SJCRH30 (cell line): ENCODE results near the gene APOF. TPM values are rescaled to one million over a fixed set of nuclear protein-coding genes. Genes with fewer than 3 reads are reported as not detected.
A peak's percentile ranks its signal among the peaks of the same experiment; 100 is the strongest.

Experiments
- DNase-seq, 2 experiments: peaks; one replicate each; pipeline ENCODE4 v3.0.0-alpha.2; 2015 to 2020
- H3K27ac ChIP-seq: fragments of 250-450 bp; sonication (Bioruptor Pico); 2 replicates; pipeline ENCODE4 v1.5.1; 2020; ENCODE audit warnings: mild to moderate bottlenecking, moderate library complexity
- H3K27me3 ChIP-seq: fragments of 250-450 bp; sonication (Bioruptor Pico); 2 replicates; pipeline ENCODE4 v1.5.1; 2020; ENCODE audit warnings: mild to moderate bottlenecking, moderate library complexity
- H3K36me3 ChIP-seq: fragments of 250-450 bp; sonication (Bioruptor Pico); 2 replicates; pipeline ENCODE4 v1.5.1; 2020; ENCODE audit warnings: mild to moderate bottlenecking, moderate library complexity
- H3K4me1 ChIP-seq: fragments of 250-450 bp; sonication (Bioruptor Pico); 2 replicates; pipeline ENCODE4 v1.5.1; 2020; ENCODE audit warnings: mild to moderate bottlenecking, moderate library complexity
- H3K4me3 ChIP-seq: fragments of 250-450 bp; sonication (Bioruptor Pico); 2 replicates; pipeline ENCODE4 v1.5.1; 2020; ENCODE audit warnings: mild to moderate bottlenecking, moderate library complexity
- H3K9me3 ChIP-seq: fragments of 250-450 bp; sonication (Bioruptor Pico); replicated peaks from 2 replicates; pipeline ENCODE4 v1.5.1; 2020; ENCODE audit warnings: mild to moderate bottlenecking, moderate library complexity
- total RNA-seq: library from RNA; depleted of rRNA; stranded (reverse); fragments of >200 nt; shearing (Covaris generic); gene quantifications from 2 replicates; pipeline ENCODE4 v1.2.3, GENCODE V29; 2014

Gene APOF
- total RNA-seq, 1 experiment from 2014 or later = not detected

DNA sequence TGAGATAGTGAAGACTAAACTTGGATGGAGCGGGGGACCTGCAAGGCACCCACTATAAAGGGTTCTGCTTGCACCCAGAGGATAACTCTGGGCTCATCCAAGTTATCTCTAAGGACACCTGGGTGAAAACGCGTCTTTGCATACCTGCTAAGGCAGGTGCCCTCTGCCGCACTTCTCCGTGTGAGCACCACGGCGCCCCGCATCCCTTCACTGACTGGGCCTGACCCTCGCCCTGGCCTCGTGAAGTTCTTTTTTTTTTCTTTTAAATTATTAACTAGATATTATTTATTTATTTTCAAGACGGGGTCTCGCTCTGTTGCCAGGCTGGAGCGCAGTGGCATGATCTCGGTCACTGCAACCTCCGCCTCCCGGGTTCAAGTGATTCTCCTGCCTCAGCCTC is 20.0 kb upstream of the APOF start:
- Histone ChIP-seq H3K9me3 (no peaks in the 10 kb centered on the region), H3K27ac (no peak overlapping the region), H3K4me1 (peaks cover 5% of the 10 kb centered on the region; the same call in 1 of the 2 replicates), H3K4me3 (no peak overlapping the region), H3K27me3 (no peaks in the 10 kb centered on the region), H3K36me3 (no peaks in the 10 kb centered on the region)
- DNase-seq = no peak

DNA sequence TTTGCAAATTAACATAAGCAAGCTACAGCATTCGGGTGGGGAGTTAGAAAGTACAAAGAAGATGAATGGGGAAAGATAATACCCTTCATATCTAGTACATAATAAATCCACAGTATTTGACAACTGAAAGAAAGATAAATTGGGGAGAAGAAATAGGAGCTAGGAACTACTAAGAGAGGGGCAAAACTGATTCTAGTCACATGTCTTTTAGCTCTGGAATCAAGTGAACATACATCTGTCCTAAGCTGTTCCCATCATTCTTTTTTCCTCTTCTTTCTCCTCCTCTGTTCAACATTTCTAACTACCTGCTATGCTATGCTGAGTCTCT is 15.3 kb upstream of the APOF start:
- H3K27ac ChIP-seq = no peak overlapping the region
- H3K27me3 ChIP-seq = 0 out of 2 replicates have a peak, but pooled peaks cover 11% of the 10 kb centered on the region
- H3K9me3 ChIP-seq = no peaks in the 10 kb centered on the region
- DNase-seq = no peak
- no peaks in the 10 kb centered on the region for H3K4me1 ChIP-seq
- no peaks in the 10 kb centered on the region for H3K36me3 ChIP-seq
- no peak overlapping the region for H3K4me3 ChIP-seq

DNA sequence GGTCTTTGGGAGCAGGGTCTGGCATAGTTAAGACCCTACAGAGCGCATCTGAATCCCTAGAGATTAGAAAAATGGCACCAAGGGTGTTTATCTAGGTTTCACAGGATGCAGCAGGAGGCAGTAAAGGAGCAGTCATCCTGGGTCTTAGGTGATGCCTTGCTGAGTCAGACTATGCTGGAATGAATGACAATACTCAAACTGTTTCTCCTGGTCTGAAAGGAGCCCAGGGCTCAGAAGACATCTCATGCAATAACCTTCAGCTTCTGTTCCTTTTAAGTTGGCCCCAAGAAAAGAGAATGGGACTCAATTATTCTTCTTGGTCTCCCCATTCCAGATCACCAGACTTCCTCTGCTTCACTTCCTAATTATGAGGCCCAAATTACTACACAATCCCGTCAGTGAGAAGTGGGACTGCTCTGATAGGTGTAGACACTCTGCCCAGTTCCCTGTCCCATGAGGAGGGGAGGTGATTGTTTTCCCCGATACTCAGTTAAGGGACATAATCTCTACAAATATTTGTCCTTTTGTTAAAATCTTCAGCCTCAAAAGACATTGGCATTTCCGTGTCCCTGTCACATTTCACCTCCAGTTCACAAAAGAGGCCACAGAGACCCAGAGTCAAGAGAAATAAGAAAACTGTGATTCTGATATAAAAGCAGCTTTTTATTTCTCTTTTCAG is 14.8 kb upstream of the APOF start:
- Histone ChIP-seq H3K36me3 (no peaks in the 10 kb centered on the region), H3K27ac (no peak overlapping the region), H3K4me1 (no peaks in the 10 kb centered on the region), H3K4me3 (no peak overlapping the region), H3K9me3 (no peaks in the 10 kb centered on the region), H3K27me3 (0 out of 2 replicates have a peak, but pooled peaks cover 11% of the 10 kb centered on the region)
- DNase-seq = no peak

DNA sequence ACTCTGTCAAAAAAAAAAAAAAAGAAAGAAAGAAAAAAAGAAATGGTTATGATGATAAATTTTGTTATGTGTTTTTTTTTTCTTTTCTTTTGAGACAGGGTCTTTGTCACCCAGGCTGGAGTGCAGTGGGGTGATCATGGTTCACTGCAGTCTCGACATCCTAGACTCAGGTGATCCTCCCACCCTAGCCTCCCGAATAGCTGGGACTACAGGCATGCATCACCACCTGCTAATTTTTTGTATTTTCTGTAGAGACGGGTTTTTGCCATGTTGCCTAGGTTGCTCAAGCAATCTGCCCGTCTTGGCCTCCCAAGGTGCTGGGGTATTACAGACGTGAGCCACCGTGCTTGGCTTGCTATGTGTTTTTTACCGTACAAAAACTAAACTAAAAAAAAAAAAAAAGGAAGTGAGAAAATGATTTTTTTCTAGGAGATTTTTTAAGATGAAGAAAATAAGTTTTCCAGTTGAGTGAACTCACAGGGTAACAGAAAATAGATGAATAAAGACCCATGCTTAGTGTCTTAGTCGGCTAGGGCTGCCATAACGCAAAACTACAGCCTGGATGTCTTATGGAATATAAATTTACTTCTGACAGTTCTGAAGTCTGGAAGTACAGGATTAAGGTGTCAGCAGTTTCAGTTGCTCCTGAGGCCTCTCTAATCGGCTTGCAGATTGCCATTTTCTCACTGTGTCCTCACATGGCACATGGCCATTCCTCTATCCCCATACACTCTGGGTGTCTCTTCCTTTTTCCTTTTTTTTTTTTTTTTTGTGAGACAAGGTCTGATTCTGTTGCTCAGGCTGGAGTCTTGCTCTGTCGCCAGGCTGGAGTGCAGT is 13.2 kb upstream of the APOF start:
- Histone ChIP-seq H3K4me1 (no peaks in the 10 kb centered on the region), H3K27ac (no peak overlapping the region), H3K4me3 (no peak overlapping the region), H3K27me3 (0 out of 2 replicates have a peak, but pooled peaks cover 11% of the 10 kb centered on the region), H3K9me3 (no peaks in the 10 kb centered on the region), H3K36me3 (no peaks in the 10 kb centered on the region)
- no peak for DNase-seq

DNA sequence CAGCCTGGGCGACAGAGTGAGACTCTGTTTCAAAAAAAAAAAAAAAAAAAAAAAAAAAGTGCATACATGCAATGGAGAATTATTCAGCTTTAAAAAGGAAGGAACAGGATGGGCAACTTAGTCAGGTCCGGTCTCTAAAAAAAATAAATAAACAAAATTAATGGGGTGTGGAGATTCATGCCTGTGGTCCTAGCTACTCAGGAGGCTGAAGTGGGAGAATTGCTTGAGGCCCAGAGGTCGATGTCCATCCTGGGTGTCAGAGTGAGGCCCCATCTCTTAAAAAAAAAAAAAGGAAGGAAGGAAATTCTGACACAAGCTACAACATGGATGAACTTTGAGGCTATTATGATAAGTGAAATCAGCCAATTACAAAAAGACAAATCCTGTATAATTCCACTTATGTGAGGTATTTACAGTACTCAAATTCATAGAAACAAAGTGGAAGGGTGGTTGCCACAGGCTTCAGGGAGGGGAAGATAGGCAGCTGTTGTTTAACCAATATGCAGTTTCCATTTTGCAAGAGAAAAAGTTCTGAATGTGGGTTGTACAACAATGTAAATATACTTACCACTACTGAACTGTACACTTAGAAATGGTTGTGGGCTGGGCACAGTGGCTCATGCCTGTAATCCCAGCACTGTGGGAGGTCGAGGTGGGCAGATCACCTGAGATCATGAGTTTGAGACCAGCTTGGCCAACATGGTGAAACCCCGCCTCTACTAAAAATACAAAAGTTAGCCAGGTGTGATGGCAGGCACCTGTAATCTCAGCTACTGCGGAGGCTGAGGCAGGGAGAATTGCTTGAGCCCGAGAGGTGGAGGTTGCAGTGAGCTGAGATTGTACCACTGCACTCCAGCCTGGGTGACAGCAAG is 12.3 kb upstream of the APOF start:
- Histone ChIP-seq H3K27me3 (0 out of 2 replicates have a peak, but pooled peaks cover 11% of the 10 kb centered on the region), H3K9me3 (no peaks in the 10 kb centered on the region), H3K4me3 (no peak overlapping the region), H3K36me3 (no peaks in the 10 kb centered on the region), H3K27ac (no peak overlapping the region), H3K4me1 (no peaks in the 10 kb centered on the region)
- DNase-seq = no peak

DNA sequence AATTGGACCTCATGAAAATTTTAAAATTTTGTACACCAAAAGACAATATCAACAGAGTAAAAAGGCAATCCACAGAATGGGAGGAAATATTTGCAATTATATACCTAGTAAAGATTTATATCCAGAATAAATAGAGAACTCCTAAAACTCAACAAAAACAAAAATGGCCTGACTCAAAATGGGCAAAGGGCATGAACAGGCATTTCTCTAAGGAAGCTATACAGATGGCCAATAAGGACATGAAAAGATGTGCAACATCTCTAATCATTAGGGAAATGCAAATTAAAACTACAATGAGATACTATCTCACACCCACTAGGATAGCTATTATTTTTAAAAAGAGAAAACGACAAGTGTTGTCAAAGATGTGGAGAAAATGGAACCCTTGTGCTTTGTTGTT is 10.9 kb upstream of the APOF start:
- H3K4me3 ChIP-seq = no peak overlapping the region
- DNase-seq = no peak
- H3K36me3 ChIP-seq = no peaks in the 10 kb centered on the region
- no peaks in the 10 kb centered on the region for H3K4me1 ChIP-seq
- 0 out of 2 replicates have a peak, but pooled peaks cover 11% of the 10 kb centered on the region for H3K27me3 ChIP-seq
- no peaks in the 10 kb centered on the region for H3K9me3 ChIP-seq
- H3K27ac ChIP-seq = no peak overlapping the region

DNA sequence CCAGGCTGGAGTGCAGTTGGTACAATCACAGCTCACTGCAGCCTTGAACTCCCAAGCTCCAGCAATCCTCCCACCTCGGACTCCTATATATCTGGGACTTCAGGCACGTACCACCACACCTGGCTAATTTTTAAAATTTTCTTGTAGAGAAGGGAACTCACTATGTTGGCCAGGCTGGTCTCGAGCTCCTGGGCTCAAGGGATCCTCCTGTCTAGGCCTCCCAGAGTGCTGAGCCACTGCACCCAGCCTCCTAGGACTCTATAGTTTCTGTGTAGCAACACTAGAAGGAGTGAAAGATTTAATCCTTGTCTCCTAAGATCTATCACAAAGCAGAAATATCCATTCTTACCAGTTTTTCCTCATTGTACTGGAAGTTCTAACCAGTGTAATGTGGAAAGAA is 4.3 kb upstream of the APOF start:
- Histone ChIP-seq H3K36me3 (no peaks in the 10 kb centered on the region), H3K27ac (no peak overlapping the region), H3K9me3 (no peaks in the 10 kb centered on the region), H3K4me3 (no peak overlapping the region), H3K4me1 (no peaks in the 10 kb centered on the region), H3K27me3 (no peaks in the 10 kb centered on the region)
- DNase-seq = no peak

DNA sequence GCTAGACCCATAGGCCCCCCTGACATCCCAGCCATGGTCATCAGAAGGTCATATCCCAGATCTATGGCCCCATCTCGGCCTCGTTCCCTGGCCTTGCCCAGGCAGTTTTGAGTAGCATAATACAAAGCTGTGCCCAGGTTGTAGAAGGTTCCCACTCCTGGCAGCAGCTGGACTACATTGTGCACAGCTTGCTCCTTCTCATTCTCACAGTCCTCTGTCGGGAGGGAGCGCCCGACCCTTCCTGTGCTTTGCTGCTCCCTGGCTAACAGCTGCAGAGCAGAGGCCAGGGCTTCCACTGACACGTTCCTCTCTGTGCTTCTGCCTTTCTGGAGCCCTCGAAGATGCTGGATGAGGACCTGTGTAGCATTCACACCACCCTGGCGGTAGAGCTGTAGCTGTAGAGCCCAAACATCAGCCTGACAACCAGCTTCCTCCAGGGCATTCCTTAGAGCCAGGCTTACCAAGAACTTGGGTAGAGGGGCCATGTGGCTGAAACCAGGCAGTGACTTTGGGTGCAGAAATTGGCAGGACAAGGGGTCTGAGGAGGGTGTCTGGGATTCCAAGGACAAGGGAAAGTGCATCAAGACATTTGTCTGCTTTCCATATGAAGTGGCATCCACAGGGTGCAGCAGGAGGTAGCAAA is 1.0 kb downstream of the APOF start:
- no peak for DNase-seq
- H3K27ac ChIP-seq = no peak overlapping the region
- no peaks in the 10 kb centered on the region for H3K36me3 ChIP-seq
- no peaks in the 10 kb centered on the region for H3K27me3 ChIP-seq
- H3K9me3 ChIP-seq = no peaks in the 10 kb centered on the region
- no peak overlapping the region for H3K4me3 ChIP-seq
- peaks cover 5% of the 10 kb centered on the region; the same call in 1 of the 2 replicates for H3K4me1 ChIP-seq

DNA sequence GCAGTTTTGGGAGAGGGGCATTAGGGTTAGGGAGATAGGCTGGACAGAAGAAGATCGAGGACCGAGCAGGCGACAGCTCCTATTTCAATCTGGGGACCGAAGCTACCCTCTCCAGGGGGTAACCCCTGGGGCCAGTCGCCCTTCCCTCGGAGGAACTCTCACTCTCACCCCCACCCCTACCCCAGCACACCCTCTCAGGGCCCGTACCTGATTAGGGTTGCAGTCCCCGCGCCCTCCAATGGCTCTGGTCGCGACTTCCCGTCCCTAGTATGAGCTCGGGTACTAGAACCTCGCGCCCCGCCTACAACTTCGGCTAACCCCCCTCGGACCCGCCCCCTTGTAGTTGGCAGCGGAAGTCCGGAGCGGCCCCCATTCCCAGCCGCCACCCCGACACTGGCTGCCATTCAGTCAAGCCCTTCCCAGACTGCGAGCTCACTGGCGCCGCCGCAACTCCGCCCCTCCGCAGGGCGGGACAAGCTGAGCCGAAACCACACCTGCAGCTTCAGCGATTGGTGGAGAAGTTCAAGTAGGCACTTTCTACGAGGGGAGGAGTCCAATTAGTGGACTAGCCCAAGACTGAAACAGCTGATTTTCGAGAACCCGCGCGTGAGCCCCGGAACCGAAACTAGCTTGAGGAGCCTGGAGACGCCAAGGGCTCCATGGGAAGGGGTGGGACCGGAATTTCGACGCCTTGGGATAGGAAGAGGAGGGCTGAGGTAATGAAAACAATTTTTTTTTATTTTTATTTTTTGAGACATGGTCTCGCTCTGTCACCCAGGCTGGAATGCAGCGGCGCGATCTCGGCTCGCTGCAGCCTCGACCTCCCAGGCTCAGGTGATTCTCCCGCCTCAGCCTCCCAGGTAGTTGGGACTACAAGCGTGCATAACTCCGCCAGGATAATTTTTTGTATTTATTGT is 2.5 kb downstream of the APOF start, which contains the start of gene STAT2:
STAT2 (minus strand) TSS at position 257 of the 917 bp plus-strand sequence. CDS start 3,536 bp downstream, outside the sequence.
- Histone ChIP-seq H3K27ac (peak within 1 kb of the TSS; percentile 24; the same call in 1 of the 2 replicates), H3K9me3 (no peaks in the 10 kb centered on the region), H3K4me1 (peaks cover 5% of the 10 kb centered on the region; the same call in 1 of the 2 replicates), H3K36me3 (no peaks in the 10 kb centered on the region; the same call in 1 of the 2 replicates), H3K27me3 (no peaks in the 10 kb centered on the region), H3K4me3 (peak within 1 kb of the TSS; percentile 67)
- DNase-seq = peak; percentile 99

DNA sequence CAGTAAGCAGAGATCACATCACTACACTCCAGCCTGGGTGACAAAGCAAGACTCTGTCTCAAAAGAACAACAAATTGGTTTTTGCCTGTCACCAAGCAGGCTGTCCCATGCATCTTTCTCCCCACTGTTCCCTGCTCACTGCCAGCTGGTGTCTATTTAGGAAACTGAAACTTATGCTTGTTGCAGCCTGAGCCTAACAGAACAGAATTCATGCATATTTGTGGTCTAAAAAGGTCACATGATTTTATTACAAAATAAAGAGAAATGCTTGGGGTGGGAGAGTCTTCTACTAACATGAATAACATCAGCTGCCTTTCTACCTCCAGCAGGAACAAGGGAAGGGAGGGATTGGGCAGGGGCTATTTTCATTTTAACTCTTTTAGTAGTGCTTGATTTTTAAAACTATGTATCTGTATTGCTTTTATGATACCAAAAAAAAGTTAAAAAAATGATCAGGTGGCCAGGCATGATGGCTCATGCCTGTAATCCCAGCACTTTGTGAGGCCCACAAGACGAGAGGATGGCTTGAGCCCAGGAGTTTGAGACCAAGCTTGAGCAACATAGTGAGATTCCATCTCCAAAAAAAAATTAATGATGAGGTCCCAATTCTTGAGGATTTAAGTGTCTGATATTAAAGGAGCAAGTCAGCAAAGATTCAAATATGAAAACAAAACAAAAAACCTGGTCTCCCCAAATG is 3.7 kb downstream of the APOF start:
- Histone ChIP-seq H3K4me3 (peak overlapping the region; percentile 67), H3K4me1 (peaks cover 5% of the 10 kb centered on the region; the same call in 1 of the 2 replicates), H3K27ac (no peak overlapping the region; the same call in 1 of the 2 replicates), H3K36me3 (no peaks in the 10 kb centered on the region; the same call in 1 of the 2 replicates), H3K27me3 (no peaks in the 10 kb centered on the region), H3K9me3 (no peaks in the 10 kb centered on the region)
- DNase-seq = peak; percentile 21 to 42

DNA sequence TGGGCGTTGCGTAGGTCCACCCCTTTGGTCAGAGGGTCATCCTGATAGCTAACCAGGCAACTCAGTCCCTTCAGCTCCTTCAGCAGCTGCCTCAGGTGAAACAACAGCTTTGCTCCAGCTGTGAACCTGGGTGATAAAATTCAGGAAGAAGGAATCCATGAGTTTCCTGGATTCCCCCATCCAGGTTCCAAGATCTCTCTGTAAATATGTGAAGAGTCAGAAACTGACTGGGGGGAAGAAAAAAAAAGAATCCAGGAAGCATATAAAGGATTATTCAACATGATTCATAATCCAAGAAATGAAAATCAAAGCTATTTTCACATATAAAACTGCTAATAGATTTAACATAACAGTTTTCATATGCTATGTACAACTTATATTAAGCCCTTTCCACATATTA is 11.3 kb downstream of the APOF start:
- H3K4me3 ChIP-seq = no peak overlapping the region
- no peaks in the 10 kb centered on the region for H3K4me1 ChIP-seq
- DNase-seq = no peak
- no peaks in the 10 kb centered on the region for H3K27me3 ChIP-seq
- peaks cover 11% of the 10 kb centered on the region for H3K36me3 ChIP-seq
- no peak overlapping the region for H3K27ac ChIP-seq
- H3K9me3 ChIP-seq = no peaks in the 10 kb centered on the region

DNA sequence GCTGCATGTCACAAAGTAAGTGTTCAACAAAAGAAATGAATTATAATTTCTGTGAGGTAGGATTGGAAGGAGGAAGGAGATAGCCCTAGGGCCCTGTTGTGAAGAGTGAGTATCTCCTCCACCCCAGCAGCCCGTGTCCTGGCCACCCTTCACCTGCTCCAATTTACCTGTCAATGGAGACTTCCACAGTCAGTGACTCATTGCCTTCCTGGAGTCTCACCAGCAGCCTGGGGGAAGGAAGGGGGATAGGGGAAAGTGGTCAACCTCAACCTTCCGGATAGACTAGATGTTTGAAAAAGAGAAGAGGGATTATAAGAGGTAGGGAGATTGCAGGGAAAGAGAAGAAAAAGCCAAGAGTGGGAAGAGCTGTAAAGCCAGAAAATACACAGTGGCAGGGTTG is 12.0 kb downstream of the APOF start:
- Histone ChIP-seq H3K27ac (no peak overlapping the region), H3K4me1 (no peaks in the 10 kb centered on the region), H3K9me3 (no peaks in the 10 kb centered on the region), H3K4me3 (no peak overlapping the region), H3K27me3 (no peaks in the 10 kb centered on the region), H3K36me3 (peaks cover 13% of the 10 kb centered on the region)
- no peak for DNase-seq

DNA sequence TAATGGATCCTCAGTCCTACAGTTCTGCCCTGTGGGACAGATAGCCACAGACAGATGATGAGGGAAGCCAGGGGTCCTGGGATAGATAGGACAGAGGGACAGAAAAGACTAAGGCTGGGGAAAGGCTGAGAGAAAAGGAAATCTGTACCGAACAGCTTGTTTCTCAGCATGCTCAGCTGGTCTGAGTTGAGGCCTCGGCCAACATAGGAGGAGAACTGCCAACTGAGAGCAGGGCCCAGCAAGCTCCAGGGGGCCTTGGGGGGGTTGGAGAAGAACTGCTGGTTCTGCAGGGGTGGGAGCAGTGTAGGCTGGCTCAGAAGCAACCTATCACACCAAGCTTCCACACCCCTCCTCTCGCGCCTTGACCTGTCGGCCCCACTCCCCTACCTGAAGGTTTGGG is 13.9 kb downstream of the APOF start:
- Histone ChIP-seq H3K9me3 (no peaks in the 10 kb centered on the region), H3K36me3 (peaks cover 15% of the 10 kb centered on the region), H3K4me3 (no peak overlapping the region), H3K27me3 (no peaks in the 10 kb centered on the region), H3K27ac (no peak overlapping the region), H3K4me1 (no peaks in the 10 kb centered on the region)
- DNase-seq = no peak
